Measurements from ENCODE around the gene GPHA2.

GPHA2 gene

DNA sequence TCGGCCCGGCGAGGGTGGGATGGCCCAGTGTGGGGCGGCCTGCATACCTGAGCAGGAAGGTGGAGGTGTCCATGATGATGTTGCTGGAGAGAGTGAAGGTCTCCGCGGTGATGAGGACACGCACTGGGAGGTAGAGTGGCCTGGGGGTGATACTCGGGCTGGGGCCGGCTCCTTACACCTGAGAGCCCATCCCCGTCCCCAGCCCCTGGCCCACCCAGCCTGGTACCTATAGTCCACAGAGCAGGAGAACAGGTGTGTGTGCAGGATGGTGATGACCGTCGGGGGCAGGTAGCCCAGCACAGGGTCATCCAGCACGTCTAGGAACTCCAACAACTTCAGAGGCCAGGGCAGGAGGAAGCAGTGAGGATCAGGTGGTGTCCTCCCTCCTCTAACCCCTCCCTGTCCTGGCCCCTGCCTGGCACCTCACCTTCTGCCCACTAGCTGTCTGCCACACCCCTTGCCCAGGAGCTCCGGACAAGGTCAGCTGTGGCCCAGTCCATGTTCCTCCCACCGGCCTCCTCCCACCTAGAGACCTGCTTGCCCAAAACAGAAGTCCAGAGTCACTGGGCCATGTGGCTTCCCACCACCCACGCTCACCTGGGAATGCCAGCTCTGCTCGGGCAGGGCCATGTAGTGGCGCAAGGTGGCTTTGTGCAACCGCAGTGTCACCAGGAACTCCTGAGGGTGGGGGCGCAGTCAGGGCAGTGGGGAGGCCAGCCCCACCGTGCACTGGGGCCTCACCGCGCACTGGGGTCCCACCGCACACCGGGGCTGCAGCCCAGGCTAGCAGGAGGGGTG is 30.0 kb downstream of the GPHA2 start:
- no peaks in the 10 kb centered on the region for H3K27me3 ChIP-seq (replicated peaks; ENCODE audit: insufficient read depth, low read length)
- no peaks in the 10 kb centered on the region for H3K79me2 ChIP-seq (ENCODE audit: low read length)
- no peaks in the 10 kb centered on the region for H4K20me1 ChIP-seq (ENCODE audit: insufficient read depth, low read length)
- no peak overlapping the region for H3K4me2 ChIP-seq (ENCODE audit: low read depth, low read length)
- no peak overlapping the region for H2AFZ ChIP-seq (ENCODE audit: low read length)
- H3K4me3 ChIP-seq (ENCODE audit: low read length) = no peak overlapping the region
- no peaks in the 10 kb centered on the region for H3F3A ChIP-seq (ENCODE audit: insufficient read depth, low read length)
- no peak overlapping the region for H3K9ac ChIP-seq (ENCODE audit: low read length)
- no peaks in the 10 kb centered on the region; the same call in 1 of the 2 replicates for H3K36me3 ChIP-seq (replicated peaks; ENCODE audit: insufficient read depth, low read length)
- no peak overlapping the region for H3K27ac ChIP-seq (ENCODE audit: low read length)
- no peaks in the 10 kb centered on the region for H3K4me1 ChIP-seq (ENCODE audit: low read length)
- no peaks in the 10 kb centered on the region for H3K9me3 ChIP-seq (replicated peaks; ENCODE audit: insufficient read depth, low read length)
- DNase-seq = no peak
- TF ChIP-seq, protein P1, sequence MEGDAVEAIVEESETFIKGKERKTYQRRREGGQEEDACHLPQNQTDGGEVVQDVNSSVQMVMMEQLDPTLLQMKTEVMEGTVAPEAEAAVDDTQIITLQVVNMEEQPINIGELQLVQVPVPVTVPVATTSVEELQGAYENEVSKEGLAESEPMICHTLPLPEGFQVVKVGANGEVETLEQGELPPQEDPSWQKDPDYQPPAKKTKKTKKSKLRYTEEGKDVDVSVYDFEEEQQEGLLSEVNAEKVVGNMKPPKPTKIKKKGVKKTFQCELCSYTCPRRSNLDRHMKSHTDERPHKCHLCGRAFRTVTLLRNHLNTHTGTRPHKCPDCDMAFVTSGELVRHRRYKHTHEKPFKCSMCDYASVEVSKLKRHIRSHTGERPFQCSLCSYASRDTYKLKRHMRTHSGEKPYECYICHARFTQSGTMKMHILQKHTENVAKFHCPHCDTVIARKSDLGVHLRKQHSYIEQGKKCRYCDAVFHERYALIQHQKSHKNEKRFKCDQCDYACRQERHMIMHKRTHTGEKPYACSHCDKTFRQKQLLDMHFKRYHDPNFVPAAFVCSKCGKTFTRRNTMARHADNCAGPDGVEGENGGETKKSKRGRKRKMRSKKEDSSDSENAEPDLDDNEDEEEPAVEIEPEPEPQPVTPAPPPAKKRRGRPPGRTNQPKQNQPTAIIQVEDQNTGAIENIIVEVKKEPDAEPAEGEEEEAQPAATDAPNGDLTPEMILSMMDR (IDR thresholded peaks at IDR 0.05; ENCODE audit: low read length) = no peak
- TF ChIP-seq EZH2 (optimal IDR thresholded peaks at IDR 0.05; ENCODE audit: low read depth, low read length) (no peak), EZH2phosphoT487 (IDR thresholded peaks at IDR 0.05; ENCODE audit: low read length) (no peak)
- H3K9me2 ChIP-seq (replicated peaks; ENCODE audit: insufficient read depth, low read length) = no peaks in the 10 kb centered on the region

- Histone ChIP-seq H3K79me2 (ENCODE audit: low read length) (no peaks in the 10 kb centered on the region), H3K27ac (ENCODE audit: low read length) (no peak overlapping the region), H3K27me3 (replicated peaks; ENCODE audit: insufficient read depth, low read length) (no peaks in the 10 kb centered on the region), H4K20me1 (ENCODE audit: insufficient read depth, low read length) (no peaks in the 10 kb centered on the region), H3F3A (ENCODE audit: insufficient read depth, low read length) (no peaks in the 10 kb centered on the region), H3K36me3 (replicated peaks; ENCODE audit: insufficient read depth, low read length) (no peaks in the 10 kb centered on the region; the same call in 1 of the 2 replicates), H3K9me3 (replicated peaks; ENCODE audit: insufficient read depth, low read length) (no peaks in the 10 kb centered on the region), H3K9me2 (replicated peaks; ENCODE audit: insufficient read depth, low read length) (no peaks in the 10 kb centered on the region), H3K9ac (ENCODE audit: low read length) (no peak overlapping the region), H3K4me3 (ENCODE audit: low read length) (no peak overlapping the region), H3K4me1 (ENCODE audit: low read length) (no peaks in the 10 kb centered on the region), H3K4me2 (ENCODE audit: low read depth, low read length) (no peak overlapping the region), H2AFZ (ENCODE audit: low read length) (no peak overlapping the region)
- DNase-seq = no peak
- TF ChIP-seq EZH2phosphoT487 (IDR thresholded peaks at IDR 0.05; ENCODE audit: low read length) = no peak
- TF ChIP-seq EZH2 (optimal IDR thresholded peaks at IDR 0.05; ENCODE audit: low read depth, low read length) = no peak
- TF ChIP-seq, protein P1 (IDR thresholded peaks at IDR 0.05; ENCODE audit: low read length) = no peak
Observed at GRCh38 chr11:64903291-64903833, 32.3 kb downstream of the GPHA2 start.

GRCh38 chr11:64902102-64902900 is 33.4 kb downstream of the GPHA2 start:
- Histone ChIP-seq H3K36me3 (replicated peaks; ENCODE audit: insufficient read depth, low read length) (no peaks in the 10 kb centered on the region; the same call in 1 of the 2 replicates), H4K20me1 (ENCODE audit: insufficient read depth, low read length) (no peaks in the 10 kb centered on the region), H3F3A (ENCODE audit: insufficient read depth, low read length) (no peaks in the 10 kb centered on the region), H3K27ac (ENCODE audit: low read length) (no peak overlapping the region), H3K4me1 (ENCODE audit: low read length) (no peaks in the 10 kb centered on the region), H2AFZ (ENCODE audit: low read length) (no peak overlapping the region), H3K27me3 (replicated peaks; ENCODE audit: insufficient read depth, low read length) (no peaks in the 10 kb centered on the region), H3K4me2 (ENCODE audit: low read depth, low read length) (no peak overlapping the region), H3K9ac (ENCODE audit: low read length) (no peak overlapping the region), H3K4me3 (ENCODE audit: low read length) (no peak overlapping the region), H3K79me2 (ENCODE audit: low read length) (no peaks in the 10 kb centered on the region), H3K9me2 (replicated peaks; ENCODE audit: insufficient read depth, low read length) (no peaks in the 10 kb centered on the region), H3K9me3 (replicated peaks; ENCODE audit: insufficient read depth, low read length) (no peaks in the 10 kb centered on the region)
- DNase-seq = no peak
- no peak for TF ChIP-seq EZH2phosphoT487 (IDR thresholded peaks at IDR 0.05; ENCODE audit: low read length)
- TF ChIP-seq, protein P1 (IDR thresholded peaks at IDR 0.05; ENCODE audit: low read length) = no peak
- no peak for TF ChIP-seq EZH2 (optimal IDR thresholded peaks at IDR 0.05; ENCODE audit: low read depth, low read length)
